Mucosa of rectum (tissue), 2 donors: ENCODE results near the gene GOLGA6L7.
"Not testable (repeated sequence)": the region's sequence is repeated elsewhere in the genome, so short reads cannot be mapped to it uniquely, and the experiment has no call there.

Experiments used
- H3K27ac ChIP-seq, 2 donors: one replicate each; pipeline ENCODE4 v1.7.0; 2013; ENCODE audit warnings: inconsistent platforms in 2 of 2, low read depth in 2 of 2, low read length in 2 of 2
- H3K27me3 ChIP-seq, 2 donors: one replicate each; pipeline ENCODE4 v1.7.0; 2013; ENCODE audit warnings: low read length in 2 of 2; ENCODE audit not compliant: control insufficient read depth in 2 of 2, insufficient read depth in 2 of 2
- H3K36me3 ChIP-seq, 2 donors: one replicate each; pipeline ENCODE4 v1.7.0; 2013; ENCODE audit warnings: low read length in 2 of 2; ENCODE audit not compliant: control insufficient read depth in 2 of 2, insufficient read depth in 2 of 2
- H3K4me1 ChIP-seq, 2 donors: one replicate each; pipeline ENCODE4 v1.7.0; 2013; ENCODE audit warnings: low read length in 2 of 2, mild to moderate bottlenecking in 1 of 2; ENCODE audit not compliant: control insufficient read depth in 2 of 2, insufficient read depth in 2 of 2
- H3K4me3 ChIP-seq, 2 donors: one replicate each; pipeline ENCODE4 v1.7.0; 2013; ENCODE audit warnings: low read length in 2 of 2
- H3K9ac ChIP-seq, 2 donors: one replicate each; pipeline ENCODE4 v1.7.0; 2013; ENCODE audit warnings: low read length in 2 of 2, low read depth in 1 of 2, mild to moderate bottlenecking in 1 of 2
- H3K9me3 ChIP-seq, 2 donors: one replicate each; pipeline ENCODE4 v1.7.0; 2013; ENCODE audit warnings: low read length in 2 of 2; ENCODE audit not compliant: control insufficient read depth in 2 of 2
- donor health status: healthy.
- donor health status: Normal muscosa, but diverticular disease.

The GOLGA6L7 gene

GRCh38 chr15:28889871-28890270 lies 41.4 kb upstream of the GOLGA6L7 start:
- H3K27me3 ChIP-seq, H3K27ac ChIP-seq, H3K4me3 ChIP-seq, H3K9ac ChIP-seq, H3K4me1 ChIP-seq, H3K36me3 ChIP-seq, H3K9me3 ChIP-seq: not testable (repeated sequence)

- H3K27me3 ChIP-seq: peaks cover 7 to 10% of the 10 kb centered on the region in 2 donors
- no peaks in the 10 kb centered on the region for H3K36me3 ChIP-seq
- H3K4me1 ChIP-seq: no peaks in the 10 kb centered on the region
- no peak overlapping the region for H3K27ac ChIP-seq
- no peak overlapping the region for H3K9ac ChIP-seq
- no peaks in the 10 kb centered on the region for H3K9me3 ChIP-seq
- no peak overlapping the region for H3K4me3 ChIP-seq
Measured at GRCh38 chr15:28889346-28889745, 40.9 kb upstream of the GOLGA6L7 start.

- Histone ChIP-seq H3K9ac (no peak overlapping the region), H3K36me3 (no peaks in the 10 kb centered on the region), H3K27ac (no peak overlapping the region), H3K4me3 (no peak overlapping the region), H3K27me3 (peaks cover 7 to 11% of the 10 kb centered on the region in 2 donors), H3K4me1 (no peaks in the 10 kb centered on the region), H3K9me3 (no peaks in the 10 kb centered on the region)
Measured at GRCh38 chr15:28888900-28889299, 40.5 kb upstream of the GOLGA6L7 start.

GRCh38 chr15:28888302-28888894 lies 40.0 kb upstream of the GOLGA6L7 start:
- no peak overlapping the region for H3K4me3 ChIP-seq
- H3K9me3 ChIP-seq: no peaks in the 10 kb centered on the region
- H3K9ac ChIP-seq: no peak overlapping the region
- H3K36me3 ChIP-seq: no peaks in the 10 kb centered on the region
- H3K27me3 ChIP-seq: peaks cover 7 to 11% of the 10 kb centered on the region in 2 donors
- H3K4me1 ChIP-seq: no peaks in the 10 kb centered on the region
- no peak overlapping the region for H3K27ac ChIP-seq

- Histone ChIP-seq H3K36me3 (no peaks in the 10 kb centered on the region), H3K4me1 (no peaks in the 10 kb centered on the region), H3K27ac (no peak overlapping the region), H3K4me3 (no peak overlapping the region), H3K9ac (no peak overlapping the region), H3K9me3 (no peaks in the 10 kb centered on the region), H3K27me3 (peaks cover 7 to 11% of the 10 kb centered on the region in 2 donors)
Measured at GRCh38 chr15:28887339-28888174, 39.1 kb upstream of the GOLGA6L7 start.

GRCh38 chr15:28886431-28887338 lies 38.2 kb upstream of the GOLGA6L7 start:
- Histone ChIP-seq H3K27me3 (peaks cover 7 to 11% of the 10 kb centered on the region in 2 donors), H3K9ac (no peak overlapping the region), H3K36me3 (no peaks in the 10 kb centered on the region), H3K4me1 (no peaks in the 10 kb centered on the region), H3K4me3 (no peak overlapping the region), H3K9me3 (no peaks in the 10 kb centered on the region), H3K27ac (no peak overlapping the region)

GRCh38 chr15:28885630-28886430 lies 37.4 kb upstream of the GOLGA6L7 start, which contains the start of gene APBA2:
TSS of gene APBA2 (plus strand) at chr15:28885974. CDS start at chr15:29053885, 167,911 bp downstream.
- H3K27ac ChIP-seq: no peak within 1 kb of the TSS
- no peaks in the 10 kb centered on the region for H3K9me3 ChIP-seq
- H3K9ac ChIP-seq: no peak within 1 kb of the TSS
- peaks cover 7 to 11% of the 10 kb centered on the region in 2 donors for H3K27me3 ChIP-seq
- no peaks in the 10 kb centered on the region for H3K4me1 ChIP-seq
- no peaks in the 10 kb centered on the region for H3K36me3 ChIP-seq
- H3K4me3 ChIP-seq: no peak within 1 kb of the TSS

GRCh38 chr15:28885128-28885629 lies 36.7 kb upstream of the GOLGA6L7 start:
- no peak overlapping the region for H3K4me3 ChIP-seq
- H3K9ac ChIP-seq: no peak overlapping the region
- H3K27me3 ChIP-seq: peaks cover 7 to 11% of the 10 kb centered on the region in 2 donors

GRCh38 chr15:28884151-28884940 lies 35.9 kb upstream of the GOLGA6L7 start:
- H3K9ac ChIP-seq: no peak overlapping the region
- no peaks in the 10 kb centered on the region for H3K4me1 ChIP-seq
- no peak overlapping the region for H3K4me3 ChIP-seq
- H3K27ac ChIP-seq: no peak overlapping the region
- H3K27me3 ChIP-seq: peaks cover 7 to 11% of the 10 kb centered on the region in 2 donors
- H3K9me3 ChIP-seq: no peaks in the 10 kb centered on the region
- no peaks in the 10 kb centered on the region for H3K36me3 ChIP-seq

More at GRCh38 chr15:28885128-28885629, 36.7 kb upstream of the GOLGA6L7 start:
- Histone ChIP-seq H3K27ac (no peak overlapping the region), H3K36me3 (no peaks in the 10 kb centered on the region), H3K4me1 (no peaks in the 10 kb centered on the region), H3K9me3 (no peaks in the 10 kb centered on the region)
